Duodenal mucosa (tissue), 2 donors: ENCODE results near the gene FAM149A.

Experiments used
- H3K27ac ChIP-seq: one replicate; pipeline ENCODE4 v1.7.0; 2013; ENCODE audit warnings: low read depth, low read length
- H3K27me3 ChIP-seq, 2 donors: one replicate each; pipeline ENCODE4 v1.7.0; 2013; ENCODE audit warnings: low read length in 2 of 2, control low read depth in 1 of 2; ENCODE audit not compliant: insufficient read depth in 2 of 2, control insufficient read depth in 1 of 2
- H3K36me3 ChIP-seq, 2 donors: one replicate each; pipeline ENCODE4 v1.7.0; 2013; ENCODE audit warnings: low read length in 2 of 2, control low read depth in 1 of 2; ENCODE audit not compliant: insufficient read depth in 2 of 2, control insufficient read depth in 1 of 2
- H3K4me1 ChIP-seq, 2 donors: one replicate each; pipeline ENCODE4 v1.7.0; 2013; ENCODE audit warnings: low read length in 2 of 2, control low read depth in 1 of 2; ENCODE audit not compliant: insufficient read depth in 2 of 2, control insufficient read depth in 1 of 2
- H3K4me3 ChIP-seq, 2 donors: one replicate each; pipeline ENCODE4 v1.7.0; 2013; ENCODE audit warnings: low read length in 2 of 2, low read depth in 1 of 2
- H3K9ac ChIP-seq, 2 donors: one replicate each; pipeline ENCODE4 v1.7.0; 2013; ENCODE audit warnings: low read length in 2 of 2, low read depth in 1 of 2
- H3K9me3 ChIP-seq, 2 donors: one replicate each; pipeline ENCODE4 v1.7.0; 2013; ENCODE audit warnings: low read length in 2 of 2, control low read depth in 1 of 2; ENCODE audit not compliant: control insufficient read depth in 1 of 2

FAM149A gene

GRCh38 chr4:186150926-186151325 lies 46.4 kb downstream of the FAM149A start:
- H3K9ac ChIP-seq = no peak overlapping the region
- H3K4me1 ChIP-seq = no peaks in the 10 kb centered on the region
- H3K36me3 ChIP-seq = peaks cover 2 to 3% of the 10 kb centered on the region in 2 donors
- H3K27me3 ChIP-seq = no peaks in the 10 kb centered on the region
- no peak overlapping the region for H3K4me3 ChIP-seq
- no peaks in the 10 kb centered on the region for H3K9me3 ChIP-seq
- H3K27ac ChIP-seq = no peak overlapping the region

GRCh38 chr4:186151499-186151898 lies 47.0 kb downstream of the FAM149A start:
- H3K4me1 ChIP-seq = no peaks in the 10 kb centered on the region
- H3K9me3 ChIP-seq = no peaks in the 10 kb centered on the region
- H3K36me3 ChIP-seq = peaks cover 2 to 3% of the 10 kb centered on the region in 2 donors
- H3K27me3 ChIP-seq = no peaks in the 10 kb centered on the region
- no peak overlapping the region for H3K4me3 ChIP-seq
- no peak overlapping the region for H3K27ac ChIP-seq
- H3K9ac ChIP-seq = no peak overlapping the region

GRCh38 chr4:186158021-186158813 lies 53.7 kb downstream of the FAM149A start:
- Histone ChIP-seq H3K9me3 (no peaks in the 10 kb centered on the region), H3K27me3 (no peaks in the 10 kb centered on the region), H3K4me3 (no peak overlapping the region), H3K4me1 (no peaks in the 10 kb centered on the region), H3K27ac (no peak overlapping the region), H3K9ac (no peak overlapping the region), H3K36me3 (peaks cover 6 to 23% of the 10 kb centered on the region in 2 donors)

- peaks cover 6 to 21% of the 10 kb centered on the region in 2 donors for H3K36me3 ChIP-seq
- H3K4me3 ChIP-seq = no peak overlapping the region
- no peaks in the 10 kb centered on the region for H3K4me1 ChIP-seq
- no peak overlapping the region for H3K9ac ChIP-seq
- H3K27ac ChIP-seq = no peak overlapping the region
- H3K27me3 ChIP-seq = no peaks in the 10 kb centered on the region
- no peaks in the 10 kb centered on the region for H3K9me3 ChIP-seq
Observed at GRCh38 chr4:186158966-186159365, 54.5 kb downstream of the FAM149A start.

- Histone ChIP-seq H3K9ac (no peak overlapping the region), H3K27me3 (no peaks in the 10 kb centered on the region), H3K36me3 (peaks cover 4 to 20% of the 10 kb centered on the region in 2 donors), H3K27ac (no peak overlapping the region), H3K4me1 (no peaks in the 10 kb centered on the region), H3K9me3 (no peaks in the 10 kb centered on the region), H3K4me3 (no peak overlapping the region)
Observed at GRCh38 chr4:186159613-186160012, 55.1 kb downstream of the FAM149A start.

- Histone ChIP-seq H3K9ac (no peak overlapping the region), H3K36me3 (peaks cover 4 to 20% of the 10 kb centered on the region in 2 donors), H3K27ac (no peak overlapping the region), H3K27me3 (no peaks in the 10 kb centered on the region), H3K9me3 (no peaks in the 10 kb centered on the region), H3K4me1 (no peaks in the 10 kb centered on the region), H3K4me3 (no peak overlapping the region)
Observed at GRCh38 chr4:186161138-186161537, 56.6 kb downstream of the FAM149A start.

GRCh38 chr4:186166852-186167512 lies 62.5 kb downstream of the FAM149A start:
- Histone ChIP-seq H3K4me1 (no peaks in the 10 kb centered on the region), H3K36me3 (peaks cover 0 to 3% of the 10 kb centered on the region in 2 donors), H3K27ac (no peak overlapping the region), H3K27me3 (no peaks in the 10 kb centered on the region), H3K9ac (no peak overlapping the region), H3K9me3 (no peaks in the 10 kb centered on the region), H3K4me3 (no peak overlapping the region)

GRCh38 chr4:186167605-186168004 lies 63.1 kb downstream of the FAM149A start:
- Histone ChIP-seq H3K27ac (no peak overlapping the region), H3K9ac (no peak overlapping the region), H3K36me3 (peaks cover 0 to 3% of the 10 kb centered on the region in 2 donors), H3K4me3 (no peak overlapping the region), H3K27me3 (no peaks in the 10 kb centered on the region), H3K4me1 (no peaks in the 10 kb centered on the region), H3K9me3 (no peaks in the 10 kb centered on the region)

GRCh38 chr4:186168750-186169149 lies 64.2 kb downstream of the FAM149A start:
- no peaks in the 10 kb centered on the region for H3K36me3 ChIP-seq
- H3K9me3 ChIP-seq = no peaks in the 10 kb centered on the region
- no peak overlapping the region for H3K27ac ChIP-seq
- no peak overlapping the region for H3K9ac ChIP-seq
- H3K27me3 ChIP-seq = no peaks in the 10 kb centered on the region
- H3K4me1 ChIP-seq = no peaks in the 10 kb centered on the region
- no peak overlapping the region for H3K4me3 ChIP-seq

- no peak overlapping the region for H3K4me3 ChIP-seq
- no peak overlapping the region for H3K27ac ChIP-seq
- no peaks in the 10 kb centered on the region for H3K36me3 ChIP-seq
- no peak overlapping the region for H3K9ac ChIP-seq
- H3K4me1 ChIP-seq = no peaks in the 10 kb centered on the region
- no peaks in the 10 kb centered on the region for H3K9me3 ChIP-seq
- H3K27me3 ChIP-seq = no peaks in the 10 kb centered on the region
Observed at GRCh38 chr4:186169333-186169944, 64.9 kb downstream of the FAM149A start.
